ENCODE results near the gene FGGY.
"Not testable (repeated sequence)": the region's sequence is repeated elsewhere in the genome, so short reads cannot be mapped to it uniquely, and the experiment has no call there.

FGGY gene

GRCh38 chr1:59597420-59598119 lies 300.7 kb downstream of the FGGY start:
- DNase-seq: no peak

GRCh38 chr1:59598120-59598440 lies 301.2 kb downstream of the FGGY start:
- DNase-seq: no peak

GRCh38 chr1:59601041-59601441 lies 304.1 kb downstream of the FGGY start:
- DNase-seq: no peak

GRCh38 chr1:59601811-59602210 lies 304.9 kb downstream of the FGGY start:
- DNase-seq: no peak

- no peak for DNase-seq
These were observed 307.3 kb downstream of the FGGY start for GRCh38 chr1:59604191-59604590.

- DNase-seq: no peak
These were observed 308.3 kb downstream of the FGGY start for GRCh38 chr1:59605184-59605583.

GRCh38 chr1:59605761-59606160 lies 308.9 kb downstream of the FGGY start:
- DNase-seq: no peak

GRCh38 chr1:59609245-59609644 lies 312.4 kb downstream of the FGGY start:
- no peak for DNase-seq

GRCh38 chr1:59610499-59610898 lies 313.6 kb downstream of the FGGY start:
- not testable (repeated sequence) for DNase-seq

- no peak for DNase-seq
These were observed 320.5 kb downstream of the FGGY start for GRCh38 chr1:59617434-59617833.

- no peak for DNase-seq
These were observed 322.7 kb downstream of the FGGY start for GRCh38 chr1:59619557-59619956.

- no peak for DNase-seq
These were observed 328.5 kb downstream of the FGGY start for GRCh38 chr1:59625384-59625783.

GRCh38 chr1:59631561-59632255 lies 334.8 kb downstream of the FGGY start:
- DNase-seq: peak; percentile 64 to 73

GRCh38 chr1:59635097-59635496 lies 338.2 kb downstream of the FGGY start:
- no peak for DNase-seq

- DNase-seq: no peak
These were observed 341.4 kb downstream of the FGGY start for GRCh38 chr1:59638231-59638711.

- DNase-seq: no peak
These were observed 342.4 kb downstream of the FGGY start for GRCh38 chr1:59639266-59639665.

- DNase-seq: no peak
These were observed 344.0 kb downstream of the FGGY start for GRCh38 chr1:59640851-59641250.

GRCh38 chr1:59641836-59642235 lies 344.9 kb downstream of the FGGY start:
- DNase-seq: peak in 1 of 2 experiments; percentile 20

GRCh38 chr1:59643526-59643925 lies 346.6 kb downstream of the FGGY start:
- no peak for DNase-seq

- DNase-seq: no peak
These were observed 349.0 kb downstream of the FGGY start for GRCh38 chr1:59645893-59646292.

GRCh38 chr1:59653142-59653958 lies 356.5 kb downstream of the FGGY start:
- DNase-seq: not testable (repeated sequence)

GRCh38 chr1:59653968-59654367 lies 357.1 kb downstream of the FGGY start:
- DNase-seq: no peak

- DNase-seq: no peak
These were observed 361.1 kb downstream of the FGGY start for GRCh38 chr1:59657873-59658465.
